GM19467 (cell line): ENCODE results near the gene DCN.

Source experiments
- ATAC-seq: cut with Tn5 transposase; IDR thresholded peaks from one replicate; pipeline ENCODE4 v1.9.1; 2021; ENCODE audit warnings: mild to moderate bottlenecking, moderate library complexity; ENCODE audit not compliant: unreplicated experiment

The DCN gene

GRCh38 chr12:91104812-91105466 is 77.7 kb downstream of the DCN start:
- no peak for ATAC-seq

GRCh38 chr12:91103624-91104023 is 79.0 kb downstream of the DCN start:
- no peak for ATAC-seq

GRCh38 chr12:91103101-91103500 is 79.5 kb downstream of the DCN start:
- no peak for ATAC-seq

DNA sequence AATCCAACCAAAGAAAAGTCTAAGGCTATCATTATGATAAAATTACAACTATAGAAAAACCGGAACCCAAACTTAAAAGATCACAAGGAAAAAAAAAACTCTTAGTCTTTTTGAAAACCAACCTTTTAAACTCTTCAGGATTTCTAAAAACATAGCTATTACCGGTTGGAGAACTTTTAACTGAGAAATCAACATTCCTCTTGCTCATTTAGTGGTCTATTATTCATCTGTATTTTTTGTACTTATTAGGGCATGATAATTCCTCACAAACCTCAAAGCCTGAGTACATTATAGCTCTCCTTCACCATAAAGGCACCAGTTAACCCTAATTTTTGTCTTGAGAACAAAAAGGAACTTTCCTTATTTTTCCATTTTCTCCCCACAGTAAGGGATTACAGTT is 81.7 kb downstream of the DCN start:
- no peak for ATAC-seq

DNA sequence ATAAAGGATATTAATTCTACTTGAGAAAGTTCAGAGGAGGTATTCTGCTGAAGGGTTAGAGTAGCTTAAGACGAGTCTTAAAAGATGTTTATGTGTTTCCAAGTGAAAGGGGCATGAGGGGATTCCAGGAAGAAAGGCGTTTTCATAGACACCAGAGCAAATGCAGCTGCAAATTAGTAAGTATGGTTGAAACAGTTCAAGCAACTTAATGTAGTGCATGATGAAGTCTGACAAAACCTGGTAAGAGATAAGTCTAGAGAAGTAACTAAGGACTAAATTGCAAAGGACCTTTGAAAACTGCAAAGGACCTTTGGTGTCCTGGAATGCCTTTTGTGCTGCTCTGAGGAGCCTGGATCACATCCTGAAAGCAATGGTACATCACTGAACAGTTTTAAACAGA is 82.8 kb downstream of the DCN start:
- ATAC-seq, result no peak

DNA sequence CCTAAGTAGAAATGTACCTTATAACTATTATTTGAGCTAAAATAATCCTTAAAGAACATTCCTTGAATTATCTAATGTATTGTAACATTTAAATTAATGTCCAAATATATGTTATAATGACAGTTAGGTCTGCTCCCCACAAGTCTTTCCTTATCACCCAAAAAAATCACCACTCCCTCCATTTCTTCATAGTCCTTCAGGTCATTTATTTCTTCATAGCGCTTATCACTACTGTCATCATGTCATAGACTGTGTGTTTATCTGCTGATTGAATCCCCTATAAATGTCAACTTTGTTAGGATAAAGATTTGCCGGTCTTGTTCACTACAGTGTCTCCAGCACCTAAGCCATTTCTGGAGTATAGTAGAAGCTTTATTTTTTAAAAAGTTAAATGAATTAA is 83.3 kb downstream of the DCN start:
- no peak for ATAC-seq

- ATAC-seq, result no peak
Observed at GRCh38 chr12:91098941-91099340, 83.7 kb downstream of the DCN start.

GRCh38 chr12:91098461-91098860 is 84.2 kb downstream of the DCN start:
- no peak for ATAC-seq

GRCh38 chr12:91094957-91095356 is 87.7 kb downstream of the DCN start:
- no peak for ATAC-seq

- ATAC-seq, result no peak
Observed at GRCh38 chr12:91094032-91094662, 88.5 kb downstream of the DCN start.

DNA sequence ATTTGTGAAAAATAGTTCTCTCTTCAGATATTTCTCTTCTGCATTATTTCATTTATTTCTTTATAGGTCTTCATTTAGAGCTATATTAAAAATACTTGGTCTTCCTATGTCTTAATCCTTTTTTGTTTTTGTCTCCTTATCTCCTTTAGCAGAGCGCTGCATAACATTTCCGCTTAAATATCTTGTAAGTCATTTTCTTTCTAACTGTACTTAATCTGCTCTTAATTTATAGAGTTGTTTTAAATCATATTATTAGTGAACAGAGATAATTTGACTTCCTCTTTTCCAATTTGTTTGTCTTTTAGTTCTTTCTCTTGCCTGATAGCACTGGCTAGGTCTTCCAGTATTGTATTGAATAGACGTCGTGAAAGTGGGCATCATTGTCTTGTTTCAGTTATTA is 89.3 kb downstream of the DCN start:
- ATAC-seq, result no peak

DNA sequence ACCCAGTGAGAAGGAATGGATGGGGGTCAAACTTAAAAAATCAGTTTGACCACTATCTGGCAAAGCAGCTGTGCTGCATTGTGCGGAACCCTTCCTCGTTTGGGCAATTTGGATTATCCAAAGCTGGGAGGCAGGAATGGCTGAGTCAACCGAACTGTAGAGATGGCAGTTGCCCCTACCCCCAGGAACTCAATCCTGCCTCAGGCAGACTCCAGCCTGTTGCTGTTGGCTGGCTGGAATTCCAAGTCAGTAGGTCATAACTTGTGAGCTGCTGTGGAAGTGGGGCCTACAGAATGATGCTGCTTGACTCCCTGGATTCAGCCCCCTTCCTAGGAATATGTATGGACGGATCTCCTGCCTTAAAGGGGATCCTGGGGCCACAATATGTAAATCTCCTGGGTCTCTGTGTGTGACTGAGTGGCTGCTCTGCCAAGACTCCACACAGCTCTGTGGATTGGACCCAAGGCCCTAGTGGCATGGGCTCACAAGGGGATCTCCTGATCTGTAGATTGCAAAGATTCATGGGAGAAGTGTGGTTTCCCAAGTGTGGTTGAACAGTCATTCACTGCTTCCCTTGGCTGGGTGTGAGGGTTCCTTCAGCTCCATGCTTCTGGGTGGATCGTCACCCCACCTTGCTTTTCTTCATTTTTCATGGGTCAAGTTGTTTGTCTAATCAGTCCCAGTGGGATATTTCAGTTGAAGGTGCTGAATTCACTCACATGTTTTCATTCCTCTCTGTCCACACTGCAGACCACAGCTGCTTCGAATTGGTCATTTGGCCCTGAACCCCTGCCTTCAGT is 90.5 kb downstream of the DCN start:
- ATAC-seq, result no peak
